T-helper 9 cell (primary cell): ENCODE results near the gene CDH23.

Source experiments
- DNase-seq: peaks from one replicate; pipeline ENCODE4 v3.0.0-alpha.2; 2020

Gene CDH23

DNA sequence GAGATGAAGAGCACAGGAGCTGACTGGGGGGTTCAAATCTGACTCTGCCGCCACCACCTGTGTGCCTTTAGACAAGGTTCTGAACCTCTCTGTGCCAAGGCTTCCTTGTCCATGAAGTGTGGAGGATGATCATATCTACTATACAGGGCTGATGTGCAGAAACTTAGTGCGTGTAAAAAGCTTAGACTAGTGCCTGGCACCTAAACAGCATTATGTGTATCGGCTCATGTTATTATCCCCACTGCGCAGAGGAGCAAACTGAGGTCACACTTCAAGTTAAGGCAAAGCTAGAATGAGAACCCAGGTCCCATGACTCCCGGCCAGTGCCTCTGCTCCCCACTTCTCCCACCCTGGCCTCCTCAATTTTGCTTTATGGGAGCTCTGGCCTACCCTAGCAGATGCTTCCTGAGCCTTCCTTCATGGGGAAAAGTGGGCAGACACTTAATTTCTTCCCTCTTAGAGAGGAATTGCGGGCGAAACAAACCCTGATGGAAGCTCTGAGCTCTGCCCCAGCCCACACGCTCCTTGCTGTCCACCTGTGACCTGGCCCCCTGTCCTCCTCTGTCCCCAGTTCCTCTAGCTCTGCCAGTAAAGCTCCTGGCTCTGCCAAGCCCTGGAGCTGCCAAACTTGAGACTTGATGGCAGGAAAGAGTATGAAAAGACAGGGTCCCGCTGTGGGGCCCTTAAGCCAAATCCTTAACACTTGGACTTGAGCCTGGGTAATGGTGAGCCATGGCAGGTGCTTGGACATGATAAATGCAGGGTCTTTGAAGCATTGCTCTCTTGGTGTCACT lies 71.0 kb downstream of the CDH23 start:
- DNase-seq, result no peak

DNA sequence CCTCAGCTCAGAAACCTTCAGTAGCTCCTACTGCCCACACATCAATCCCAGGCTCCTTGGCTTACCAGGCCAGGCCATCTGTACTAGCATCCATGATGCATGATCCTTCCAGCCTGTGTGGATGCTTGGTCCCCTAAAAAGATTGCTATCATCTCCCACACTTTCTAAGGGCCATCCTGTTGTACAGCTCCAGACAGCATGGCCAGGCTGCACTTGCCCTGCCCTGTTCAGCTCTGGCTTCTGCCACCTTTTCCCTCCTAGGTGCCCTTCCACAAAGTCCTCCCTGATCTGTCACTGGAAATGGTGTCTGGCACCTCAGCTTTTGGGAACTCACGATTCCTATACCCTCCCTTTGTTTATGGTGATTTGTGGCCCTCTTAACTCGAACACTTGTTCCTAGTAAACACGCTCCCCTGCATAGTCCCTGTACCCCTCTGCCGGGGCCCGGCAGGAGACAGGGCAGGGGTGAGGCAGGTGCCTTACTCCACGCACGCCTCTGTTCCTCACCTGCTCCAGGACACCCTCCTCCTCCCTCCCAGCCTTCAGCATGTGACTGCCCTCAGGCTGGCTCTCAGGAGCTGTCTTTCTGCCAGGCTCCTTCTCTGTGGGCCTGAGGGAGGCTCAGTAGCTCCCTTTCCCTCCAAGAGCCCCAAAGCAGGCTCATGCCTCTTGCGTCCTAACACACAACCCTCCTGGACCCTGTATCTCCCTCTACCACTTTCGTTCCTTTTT lies 71.8 kb downstream of the CDH23 start:
- no peak for DNase-seq

DNA sequence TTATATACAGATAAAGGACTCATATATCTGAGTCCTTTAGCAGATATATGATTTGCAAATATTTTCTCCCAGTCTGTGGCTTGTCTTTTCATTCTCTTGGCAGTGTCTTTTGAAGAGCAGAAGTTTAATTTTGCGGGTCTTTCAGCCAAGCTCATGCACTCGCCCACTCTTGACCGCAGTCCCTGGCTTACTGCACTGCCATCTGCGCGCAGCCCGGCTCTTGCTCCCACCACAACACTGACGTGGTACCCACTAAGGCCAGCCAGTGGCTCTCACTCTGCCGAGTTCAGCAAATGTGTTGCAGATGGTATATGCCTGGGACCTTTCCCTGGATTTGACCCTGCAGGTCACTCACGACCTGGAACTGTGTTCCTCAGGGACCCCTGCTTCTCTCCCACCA lies 74.3 kb downstream of the CDH23 start:
- no peak for DNase-seq

DNA sequence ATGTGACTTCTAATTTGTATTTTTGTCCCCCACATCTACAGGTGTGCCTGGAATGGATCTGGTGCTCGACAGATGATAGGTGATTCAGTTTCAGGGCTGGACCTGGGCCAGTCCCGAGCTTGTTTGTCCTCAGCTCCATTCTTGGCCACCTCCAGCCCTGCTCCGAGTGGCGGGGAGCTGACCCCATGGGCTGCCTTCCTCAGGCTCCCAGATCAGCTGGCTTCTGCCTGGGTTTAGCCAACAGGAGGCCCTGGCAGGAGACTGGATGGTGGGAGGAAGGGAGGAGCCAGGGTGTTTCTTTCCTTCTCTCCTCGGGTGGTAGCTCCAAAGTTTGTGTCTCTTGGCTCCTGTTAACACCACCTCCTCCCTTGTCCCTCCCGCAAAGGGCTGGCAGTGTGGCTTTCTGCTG lies 75.2 kb downstream of the CDH23 start:
- no peak for DNase-seq

DNA sequence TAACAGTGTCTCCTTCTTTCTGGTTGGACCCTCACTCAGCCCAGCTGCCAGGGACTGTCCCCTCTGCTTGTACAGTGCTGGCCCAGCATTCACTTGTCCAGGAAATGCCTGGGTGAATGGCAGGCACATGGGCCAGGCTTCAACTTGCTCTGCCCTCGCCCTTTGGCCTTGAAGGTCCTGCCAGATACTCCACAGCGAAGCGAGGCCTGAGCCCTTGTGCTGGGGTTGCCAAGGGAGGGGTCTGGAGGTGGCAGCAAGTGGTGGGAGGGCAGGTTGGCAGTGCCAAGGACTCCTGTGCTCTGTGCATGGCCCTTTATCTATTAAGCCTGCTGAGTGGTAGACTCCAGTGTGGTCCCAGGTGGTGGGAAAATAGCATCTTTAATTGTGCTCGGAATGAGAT lies 75.7 kb downstream of the CDH23 start:
- no peak for DNase-seq

DNA sequence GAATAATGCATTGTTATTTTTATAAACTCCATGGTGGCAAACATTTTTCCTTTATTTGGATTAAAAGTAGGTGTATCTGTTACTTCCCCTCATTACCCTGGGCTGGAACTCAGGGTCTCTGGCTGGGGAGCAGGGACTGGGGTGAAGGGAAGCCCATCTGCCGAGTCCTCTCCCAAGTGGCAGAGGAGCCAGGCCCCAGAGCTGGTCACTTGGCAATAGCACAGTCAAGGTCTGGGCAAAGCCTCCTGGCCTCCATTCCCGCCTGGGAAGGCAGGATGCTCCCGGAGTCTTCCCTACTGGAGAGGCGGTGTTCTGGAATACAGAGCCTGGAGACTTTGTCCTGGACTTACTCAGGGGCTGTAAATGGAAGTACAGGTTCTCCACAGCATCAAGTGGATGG lies 76.2 kb downstream of the CDH23 start:
- no peak for DNase-seq

DNA sequence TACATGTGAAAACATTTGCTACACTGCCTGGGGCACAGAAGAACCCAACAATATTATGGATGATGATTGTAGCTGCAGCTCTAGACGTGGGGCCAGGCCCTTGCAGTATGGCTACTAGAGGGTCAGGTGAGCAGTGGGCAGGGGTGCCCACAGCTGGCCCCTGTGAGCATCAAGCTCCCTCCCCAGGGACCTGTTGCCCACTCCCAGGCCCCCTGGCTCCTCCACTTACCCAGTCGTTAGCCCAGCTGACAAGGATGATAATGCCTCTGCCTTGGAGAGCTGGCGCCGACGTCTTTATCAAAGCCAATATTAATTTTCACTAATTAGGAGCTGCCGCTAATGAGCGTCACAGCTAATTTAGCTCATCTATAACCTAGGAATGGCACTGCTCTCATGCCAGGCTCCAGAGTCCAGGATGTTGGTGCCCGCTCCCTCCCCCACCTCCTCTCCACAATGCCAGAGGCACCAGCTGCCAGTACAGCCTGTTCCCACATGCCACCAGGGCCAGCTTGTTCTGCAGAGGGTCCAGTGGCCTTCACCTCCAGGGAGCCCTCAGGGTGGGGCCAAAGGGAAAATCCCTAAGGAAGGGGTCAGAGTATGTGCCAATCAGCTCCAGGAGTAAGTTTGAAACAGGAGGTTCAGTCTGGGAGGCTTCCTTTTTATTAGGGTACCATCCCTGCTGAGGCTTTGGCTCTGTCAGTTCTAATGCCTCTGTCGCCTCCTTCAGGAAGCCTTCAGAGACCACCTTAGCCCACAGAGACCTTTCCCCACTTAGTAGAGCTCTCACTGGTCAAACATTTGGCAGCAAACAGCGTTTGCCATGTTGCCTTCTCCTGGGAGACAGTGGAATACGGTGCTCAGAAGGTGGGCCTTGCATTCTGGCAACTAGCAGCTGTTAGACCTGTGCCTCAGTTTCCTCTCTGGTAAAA lies 77.2 kb downstream of the CDH23 start:
- DNase-seq, result no peak

DNA sequence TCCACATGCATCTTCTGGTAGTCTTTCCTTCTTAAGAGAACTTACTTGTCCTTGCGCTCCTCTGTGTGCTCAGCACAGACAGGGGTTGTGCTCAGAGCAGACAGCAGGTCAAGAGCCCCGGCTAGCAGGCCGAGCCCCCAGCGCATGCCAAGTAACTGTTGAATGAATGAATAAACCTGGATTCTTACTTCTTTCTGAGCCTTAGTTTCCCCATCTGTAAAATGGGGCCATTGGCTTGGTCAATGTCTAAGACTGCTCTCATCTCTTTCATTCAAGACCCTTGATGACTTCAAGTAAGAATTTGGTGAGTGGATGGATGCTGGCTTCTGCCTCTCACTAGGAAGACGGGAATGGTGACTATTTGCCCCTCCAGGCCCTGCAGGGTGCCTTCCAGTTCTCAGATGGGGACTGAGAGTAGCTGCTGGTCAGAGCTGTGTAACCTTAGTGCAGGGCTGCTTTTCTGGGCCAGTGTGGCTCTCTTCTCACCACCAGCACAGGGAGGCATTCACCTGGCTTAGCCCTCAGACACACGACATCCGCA lies 78.1 kb downstream of the CDH23 start:
- no peak for DNase-seq

DNA sequence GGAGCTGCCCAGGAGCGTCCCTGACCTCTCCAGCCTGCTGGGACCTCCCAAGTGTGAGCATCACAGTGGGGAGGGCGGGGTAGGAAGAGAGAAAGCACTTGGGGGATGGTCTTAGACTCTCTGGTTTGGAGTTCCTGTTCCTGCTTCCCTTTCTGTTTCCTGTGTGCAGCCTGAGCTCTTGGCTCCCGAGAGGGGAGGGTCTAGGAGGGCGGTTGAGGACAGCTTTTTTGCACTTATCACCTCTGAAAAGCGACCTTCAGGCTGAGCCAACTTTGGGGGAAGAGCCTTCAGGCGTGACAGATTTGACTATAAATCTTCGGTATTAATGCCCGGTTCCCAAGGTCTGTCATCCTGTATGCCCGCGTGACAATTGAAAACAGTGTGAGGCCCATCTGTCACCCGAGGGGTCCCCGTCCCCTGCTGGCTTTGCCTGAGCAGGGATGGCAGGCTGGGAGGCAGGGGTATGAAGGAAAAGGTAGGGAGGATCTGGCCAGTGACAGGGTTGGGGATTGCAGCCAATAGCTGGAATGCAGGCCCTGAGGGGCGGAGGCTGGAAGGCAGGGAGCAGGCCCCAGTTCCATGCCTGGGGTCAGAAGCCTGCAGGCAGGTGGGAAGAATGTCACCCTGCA lies 78.6 kb downstream of the CDH23 start:
- no peak for DNase-seq

DNA sequence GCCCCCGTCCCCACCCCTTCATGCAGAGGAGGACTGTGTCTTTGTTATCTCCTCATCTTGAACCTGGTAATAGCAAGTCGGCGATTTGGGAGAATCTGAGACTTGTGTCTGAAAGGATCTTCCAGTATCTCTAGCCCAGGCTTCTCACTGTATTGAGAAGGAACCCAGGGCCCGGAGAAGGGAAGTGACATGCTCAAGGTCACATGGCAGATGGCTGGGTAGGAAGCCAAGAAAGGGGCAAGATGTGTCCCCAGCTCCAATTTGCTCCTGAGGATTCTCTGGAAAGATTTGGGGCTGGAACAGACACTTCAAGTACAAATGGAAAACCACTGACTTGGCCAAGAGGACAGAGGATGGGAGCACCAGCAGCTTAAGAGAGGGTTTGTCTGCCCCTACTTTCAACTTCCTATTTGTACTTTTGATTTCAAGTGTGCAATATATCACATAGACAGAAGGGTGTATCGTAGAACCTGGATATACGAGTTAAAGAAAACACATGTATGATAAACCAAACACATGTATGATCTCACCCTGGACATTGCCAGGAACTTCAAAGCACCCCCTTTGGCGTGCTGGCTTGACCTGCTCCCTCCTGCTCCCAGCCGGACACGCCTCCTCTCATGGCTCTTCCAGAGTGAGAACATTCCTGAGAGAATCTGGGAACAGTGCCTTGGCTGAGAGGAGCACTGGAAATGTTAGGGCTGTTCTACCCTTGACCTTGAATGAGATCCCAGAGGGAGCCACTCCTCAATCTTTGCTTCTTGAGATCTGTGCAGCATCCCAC lies 79.7 kb downstream of the CDH23 start:
- DNase-seq, result no peak

DNA sequence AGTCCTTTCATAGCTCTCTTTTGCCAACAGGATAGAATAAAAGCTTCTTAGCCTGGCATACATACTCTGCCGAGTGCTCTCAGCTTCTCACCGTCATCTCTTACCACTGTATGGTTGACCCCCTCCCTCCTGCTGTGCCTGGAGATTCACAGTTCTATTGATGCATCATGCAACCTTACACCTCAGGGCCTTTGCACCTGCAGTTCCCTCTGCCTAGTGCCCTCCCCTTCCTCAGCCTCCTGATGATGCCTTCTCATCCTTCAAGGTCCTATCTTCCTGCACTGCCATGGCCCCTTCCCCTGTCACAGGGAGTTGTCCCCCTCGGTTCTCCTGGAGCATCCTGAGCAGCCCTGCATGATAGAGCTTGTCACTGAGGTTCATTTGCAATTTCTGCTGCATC lies 81.5 kb downstream of the CDH23 start:
- no peak for DNase-seq

DNA sequence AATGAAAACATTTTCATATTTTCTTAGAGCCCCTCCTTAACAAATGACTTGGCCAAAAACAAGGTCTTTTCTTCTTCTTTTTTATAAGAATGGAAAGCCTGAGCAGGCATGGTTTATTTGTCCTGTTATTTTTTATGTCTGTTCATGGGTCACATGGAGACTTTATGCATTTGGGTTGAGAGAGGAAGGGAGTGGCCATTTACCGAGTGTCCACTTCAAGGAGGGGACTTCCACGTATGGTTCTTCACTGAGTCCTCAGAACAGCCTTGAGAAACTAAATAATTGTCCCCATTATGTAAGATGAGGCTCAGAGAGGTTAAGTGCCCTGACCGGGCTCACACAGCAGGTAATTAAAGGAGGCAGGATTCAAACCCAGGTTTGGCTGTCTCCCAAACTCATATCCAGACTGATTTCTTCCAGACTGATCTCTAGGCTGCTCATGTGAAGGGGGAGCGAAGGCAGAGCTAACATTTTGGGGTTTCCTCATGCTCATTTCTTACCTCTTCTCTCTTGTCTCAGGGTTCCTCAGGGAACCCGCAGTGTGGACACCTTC lies 82.2 kb downstream of the CDH23 start:
- no peak for DNase-seq

DNA sequence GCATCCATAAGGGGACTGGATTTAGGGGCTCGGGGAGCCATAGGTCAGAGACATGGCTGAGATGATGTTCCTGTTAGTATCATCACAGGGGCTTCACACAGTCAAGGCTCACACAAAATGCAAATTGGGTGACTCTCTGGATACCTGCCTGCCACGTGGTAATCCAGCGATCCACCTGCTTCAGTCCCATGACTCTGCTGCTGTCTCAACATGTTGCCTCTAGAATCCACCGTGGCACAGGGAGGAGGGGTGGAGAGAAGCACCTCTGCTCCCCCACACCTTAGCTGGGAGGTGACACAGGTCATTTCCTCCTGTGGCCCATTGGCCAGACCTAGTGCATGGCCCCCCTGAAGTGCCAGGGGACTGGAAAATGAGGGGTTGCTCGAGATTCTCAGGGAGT lies 83.1 kb downstream of the CDH23 start:
- DNase-seq, result no peak

DNA sequence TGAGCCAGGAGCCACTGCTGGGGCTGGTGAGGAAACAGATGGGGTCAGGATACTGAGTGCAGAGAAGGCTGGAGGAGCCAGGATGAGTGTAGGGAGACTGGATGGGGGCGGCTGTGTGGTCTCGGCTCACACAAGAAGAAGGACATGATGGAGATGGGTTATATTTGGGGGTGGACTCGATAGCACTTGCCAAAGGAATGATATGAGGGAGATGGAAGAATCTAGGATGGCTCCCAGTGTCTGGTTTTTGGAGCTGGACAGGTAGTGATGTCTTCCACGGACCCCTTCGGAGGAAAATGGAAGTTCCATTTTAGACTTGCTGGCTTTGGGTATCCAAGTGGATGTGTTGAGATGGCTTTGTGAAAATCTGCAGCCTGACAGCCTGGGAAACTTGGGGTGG lies 83.9 kb downstream of the CDH23 start:
- no peak for DNase-seq

DNA sequence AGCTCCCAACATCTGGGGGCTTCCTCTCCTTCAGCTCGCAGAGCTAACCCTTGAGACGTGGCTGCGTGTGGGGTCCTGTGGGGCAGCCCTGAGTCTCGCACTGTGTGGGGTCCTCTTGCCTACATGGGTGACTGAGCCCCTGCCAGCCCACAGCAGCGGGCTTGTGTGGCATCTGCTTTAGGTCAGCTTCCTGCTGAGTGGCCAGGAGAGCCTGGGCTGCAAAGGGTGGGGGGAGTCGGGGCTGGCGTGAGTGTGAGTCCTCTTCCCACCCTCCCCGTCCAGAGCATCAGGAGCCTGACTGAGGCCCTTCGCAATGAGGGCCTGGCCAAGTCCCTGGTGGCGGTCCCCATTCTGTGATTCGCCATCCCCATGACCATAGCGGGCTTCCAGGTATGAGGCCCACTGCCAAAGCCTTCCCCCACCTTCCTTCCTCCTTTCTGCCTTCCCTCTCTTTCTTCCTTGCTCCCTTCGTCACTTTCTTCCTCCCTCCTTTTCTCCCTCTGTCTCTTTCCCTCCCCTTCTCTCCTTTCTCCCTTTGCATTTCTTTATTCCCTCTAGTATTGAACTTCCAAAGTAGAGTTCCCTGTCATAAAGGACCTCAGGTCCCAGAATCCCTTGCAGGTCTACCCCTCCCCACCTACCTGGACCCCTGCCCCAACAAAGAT lies 85.2 kb downstream of the CDH23 start:
- no peak for DNase-seq

DNA sequence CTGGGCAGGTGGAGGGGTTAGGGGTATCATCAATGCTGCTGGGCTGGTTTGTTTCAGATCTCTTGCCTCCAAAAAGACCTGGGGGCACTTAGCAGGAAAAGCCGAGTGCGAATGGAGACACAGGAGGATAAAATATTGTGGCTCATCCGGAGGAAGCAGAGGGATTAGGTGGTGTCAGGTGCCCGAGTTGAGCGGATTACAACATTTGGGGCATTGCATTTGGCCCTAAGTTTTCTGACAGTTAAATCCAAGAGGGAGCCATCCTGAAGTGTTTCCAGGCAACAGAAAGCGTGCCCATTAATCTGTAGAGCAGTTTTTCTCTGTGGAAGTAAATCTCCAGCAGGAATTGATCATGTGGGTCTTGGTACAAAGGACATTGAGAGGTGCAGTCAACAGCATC lies 85.9 kb downstream of the CDH23 start:
- no peak for DNase-seq

DNA sequence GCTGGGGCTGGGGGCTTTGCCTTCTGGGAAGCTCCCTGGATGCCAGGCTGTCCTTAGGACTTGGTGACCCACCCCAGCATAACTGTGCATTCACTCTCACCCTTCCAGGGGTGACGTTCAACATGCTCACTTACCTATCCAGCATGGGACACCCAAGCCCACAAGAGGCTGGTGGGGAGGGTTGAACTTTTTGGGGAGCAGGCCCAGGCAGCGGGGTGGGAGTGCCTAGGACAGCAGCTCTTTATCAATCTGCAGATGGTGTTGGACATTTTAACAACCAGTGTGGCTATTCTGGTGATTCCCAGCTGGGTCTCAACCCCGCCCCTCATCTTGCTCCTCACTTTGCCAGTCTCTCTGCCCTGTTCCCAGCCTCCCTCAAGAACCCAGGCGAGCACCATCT lies 86.4 kb downstream of the CDH23 start:
- DNase-seq, result no peak

DNA sequence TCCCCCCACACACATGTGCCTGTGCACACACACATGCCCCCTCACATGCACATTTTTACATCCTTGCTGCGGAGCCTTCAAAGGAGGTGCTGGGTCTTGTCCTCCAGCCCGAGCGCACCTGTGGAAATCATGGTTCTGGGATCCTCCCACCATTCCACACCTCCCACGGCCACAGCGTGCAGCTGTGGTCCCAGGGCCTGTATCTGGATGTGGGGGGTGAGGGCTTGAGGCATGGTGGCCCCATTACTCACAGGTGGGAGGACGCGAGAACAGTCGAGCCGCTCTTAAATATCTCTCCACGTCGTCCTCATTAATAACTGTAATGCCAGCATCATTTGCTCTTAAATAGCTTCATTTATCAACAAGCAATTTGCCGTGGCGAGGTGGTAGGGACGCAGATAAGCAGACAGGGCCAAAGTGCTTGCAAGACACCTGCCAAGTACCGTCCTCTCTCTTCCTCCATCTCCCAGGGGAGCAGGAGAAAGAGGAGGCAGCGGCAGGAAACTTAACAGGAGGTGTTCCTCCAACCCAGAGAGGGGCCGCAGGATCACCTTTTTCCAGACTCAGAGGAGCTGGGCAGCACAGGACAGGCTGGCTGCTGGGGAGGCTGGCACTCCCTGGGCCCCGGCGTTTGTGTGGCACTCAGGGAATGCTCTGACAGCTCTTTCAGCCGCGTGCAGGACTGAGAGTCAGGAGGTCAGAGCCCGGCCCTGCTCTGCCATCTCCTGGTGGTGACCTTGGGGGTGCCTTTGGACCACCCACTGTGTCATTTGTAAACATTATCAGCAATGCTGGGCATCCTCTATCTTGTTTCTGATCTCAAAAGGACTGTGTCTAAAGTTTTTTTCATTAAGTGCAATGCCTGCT lies 87.4 kb downstream of the CDH23 start:
- DNase-seq, result no peak

DNA sequence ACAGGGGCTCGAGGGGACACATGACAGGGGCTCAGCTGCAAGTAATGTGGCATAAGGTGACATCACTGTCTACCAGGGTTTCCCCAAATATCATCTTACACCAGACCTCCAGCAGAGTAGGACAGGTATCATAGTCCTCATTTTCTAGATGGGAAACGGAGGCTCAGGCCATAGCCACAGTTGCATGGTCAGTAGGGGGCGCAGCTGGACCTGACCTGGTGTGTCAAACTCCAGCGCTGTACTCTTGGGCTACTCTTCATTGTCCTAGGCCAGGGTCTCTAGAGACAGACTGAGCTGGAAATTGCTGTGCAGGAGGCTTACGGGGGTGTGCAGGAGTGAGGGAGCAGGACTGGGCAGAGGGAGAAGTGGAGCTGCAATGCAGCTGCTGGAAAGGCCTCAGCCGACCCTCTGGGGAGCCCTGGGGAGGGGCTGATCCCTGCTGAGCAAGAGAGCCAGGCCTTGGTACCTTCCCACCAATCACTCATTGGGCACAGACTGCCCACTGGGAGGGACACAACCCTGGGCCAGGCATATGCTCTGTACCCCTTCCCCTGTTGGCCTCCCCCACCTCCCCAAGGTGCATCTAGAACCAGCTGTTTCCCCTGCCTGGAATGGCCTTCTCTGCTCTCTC lies 89.9 kb downstream of the CDH23 start:
- peak; percentile 6 for DNase-seq
